ENCODE results near the gene LPP. TPM values are rescaled to one million over a fixed set of nuclear protein-coding genes. Genes with fewer than 3 reads are reported as not detected.

The LPP gene
- total RNA-seq, 1 donor from 2014 or later: 23.1 TPM

DNA sequence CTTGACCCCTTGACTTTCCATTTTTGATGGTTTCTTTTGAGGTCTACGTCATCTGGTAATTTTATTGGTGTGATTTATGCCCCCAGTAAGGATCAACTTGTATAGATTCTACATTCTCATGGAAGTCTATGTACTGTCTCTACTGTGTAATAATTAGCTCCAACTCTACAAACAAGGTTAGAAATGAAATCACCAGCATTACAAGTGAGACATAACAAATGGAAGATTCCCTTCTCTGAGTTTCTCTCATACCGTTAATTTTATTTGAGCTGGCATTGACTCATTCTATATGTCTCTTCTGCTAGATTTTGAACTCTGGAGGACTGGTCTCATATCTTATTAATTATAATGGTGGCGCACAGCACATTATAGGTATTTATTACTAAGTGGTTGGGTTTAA, 138.9 kb downstream of the LPP start:
- Mint-ChIP-seq H3K9me3 (ENCODE audit: unreplicated experiment) (no peaks in the 10 kb centered on the region), H3K27ac (ENCODE audit: unreplicated experiment) (no peak overlapping the region), H3K27me3 (ENCODE audit: unreplicated experiment) (no peaks in the 10 kb centered on the region), H3K4me1 (ENCODE audit: low read depth, unreplicated experiment) (peaks cover 13% of the 10 kb centered on the region), H3K4me3 (ENCODE audit: unreplicated experiment) (no peak overlapping the region), H3K36me3 (ENCODE audit: unreplicated experiment) (no peaks in the 10 kb centered on the region)
- TF ChIP-seq, protein P1, sequence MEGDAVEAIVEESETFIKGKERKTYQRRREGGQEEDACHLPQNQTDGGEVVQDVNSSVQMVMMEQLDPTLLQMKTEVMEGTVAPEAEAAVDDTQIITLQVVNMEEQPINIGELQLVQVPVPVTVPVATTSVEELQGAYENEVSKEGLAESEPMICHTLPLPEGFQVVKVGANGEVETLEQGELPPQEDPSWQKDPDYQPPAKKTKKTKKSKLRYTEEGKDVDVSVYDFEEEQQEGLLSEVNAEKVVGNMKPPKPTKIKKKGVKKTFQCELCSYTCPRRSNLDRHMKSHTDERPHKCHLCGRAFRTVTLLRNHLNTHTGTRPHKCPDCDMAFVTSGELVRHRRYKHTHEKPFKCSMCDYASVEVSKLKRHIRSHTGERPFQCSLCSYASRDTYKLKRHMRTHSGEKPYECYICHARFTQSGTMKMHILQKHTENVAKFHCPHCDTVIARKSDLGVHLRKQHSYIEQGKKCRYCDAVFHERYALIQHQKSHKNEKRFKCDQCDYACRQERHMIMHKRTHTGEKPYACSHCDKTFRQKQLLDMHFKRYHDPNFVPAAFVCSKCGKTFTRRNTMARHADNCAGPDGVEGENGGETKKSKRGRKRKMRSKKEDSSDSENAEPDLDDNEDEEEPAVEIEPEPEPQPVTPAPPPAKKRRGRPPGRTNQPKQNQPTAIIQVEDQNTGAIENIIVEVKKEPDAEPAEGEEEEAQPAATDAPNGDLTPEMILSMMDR (IDR thresholded peaks at IDR 0.05; ENCODE audit: partially characterized antibody, unreplicated experiment): no peak
- DNase-seq: no peak

DNA sequence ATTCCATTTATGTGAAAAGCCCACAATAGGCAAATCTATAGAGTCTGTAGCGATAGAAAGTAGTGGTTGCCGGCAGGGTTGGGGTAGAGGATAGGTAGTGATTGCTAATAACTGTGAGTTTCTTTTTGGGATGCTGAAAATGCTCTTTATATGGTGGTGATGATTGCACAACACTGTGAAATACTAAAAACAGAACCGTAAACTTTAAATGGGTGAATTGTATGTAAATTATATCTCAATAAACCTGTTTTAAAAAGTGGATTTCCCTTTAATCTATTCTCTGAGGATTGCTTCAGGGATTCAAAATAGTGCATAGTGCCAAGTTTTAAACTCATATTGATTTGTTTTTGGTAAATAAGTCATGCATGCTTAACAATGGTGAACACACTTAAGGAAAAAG, 140.2 kb downstream of the LPP start:
- Mint-ChIP-seq H3K4me1 (ENCODE audit: low read depth, unreplicated experiment) (peaks cover 6% of the 10 kb centered on the region), H3K9me3 (ENCODE audit: unreplicated experiment) (no peaks in the 10 kb centered on the region), H3K4me3 (ENCODE audit: unreplicated experiment) (no peak overlapping the region), H3K27ac (ENCODE audit: unreplicated experiment) (no peak overlapping the region), H3K36me3 (ENCODE audit: unreplicated experiment) (no peaks in the 10 kb centered on the region), H3K27me3 (ENCODE audit: unreplicated experiment) (no peaks in the 10 kb centered on the region)
- TF ChIP-seq, protein P1 (IDR thresholded peaks at IDR 0.05; ENCODE audit: partially characterized antibody, unreplicated experiment): no peak
- DNase-seq: no peak

DNA sequence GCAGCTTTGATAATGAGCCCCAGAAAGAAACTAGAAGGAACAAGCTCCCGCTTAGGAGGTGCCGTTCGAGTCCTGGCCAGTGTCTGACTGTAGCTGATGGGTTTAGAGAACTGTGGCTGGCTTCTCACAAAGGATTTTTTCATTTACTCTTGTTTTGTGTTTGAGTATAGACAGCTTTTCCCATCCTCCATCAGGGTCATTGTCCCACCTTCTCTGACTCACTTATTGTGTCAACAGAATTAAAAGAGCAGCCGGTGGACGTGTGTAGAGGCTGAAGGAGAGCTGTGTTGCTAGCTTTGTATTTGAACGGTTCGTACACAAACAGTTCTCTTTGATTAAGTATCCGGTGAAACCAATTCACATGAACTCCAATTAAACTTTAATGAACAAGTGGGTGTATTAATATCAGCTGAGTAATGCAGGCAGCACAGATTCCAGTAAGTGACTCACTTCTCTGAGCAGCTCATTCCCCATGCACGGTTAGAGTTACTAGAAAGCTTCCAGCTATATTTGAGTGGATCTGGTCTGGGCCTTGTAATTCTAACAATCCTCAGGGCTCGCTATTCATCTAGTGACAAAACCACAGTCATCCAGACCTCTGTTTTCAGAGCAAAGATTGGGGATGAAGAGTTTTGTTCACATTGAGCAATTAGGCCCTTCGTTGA, 141.0 kb downstream of the LPP start:
- DNase-seq: no peak
- TF ChIP-seq, protein P1 (IDR thresholded peaks at IDR 0.05; ENCODE audit: partially characterized antibody, unreplicated experiment): no peak
- Mint-ChIP-seq H3K27me3 (ENCODE audit: unreplicated experiment) (no peaks in the 10 kb centered on the region), H3K4me1 (ENCODE audit: low read depth, unreplicated experiment) (peaks cover 10% of the 10 kb centered on the region), H3K4me3 (ENCODE audit: unreplicated experiment) (no peak overlapping the region), H3K27ac (ENCODE audit: unreplicated experiment) (no peak overlapping the region), H3K36me3 (ENCODE audit: unreplicated experiment) (no peaks in the 10 kb centered on the region), H3K9me3 (ENCODE audit: unreplicated experiment) (no peaks in the 10 kb centered on the region)

DNA sequence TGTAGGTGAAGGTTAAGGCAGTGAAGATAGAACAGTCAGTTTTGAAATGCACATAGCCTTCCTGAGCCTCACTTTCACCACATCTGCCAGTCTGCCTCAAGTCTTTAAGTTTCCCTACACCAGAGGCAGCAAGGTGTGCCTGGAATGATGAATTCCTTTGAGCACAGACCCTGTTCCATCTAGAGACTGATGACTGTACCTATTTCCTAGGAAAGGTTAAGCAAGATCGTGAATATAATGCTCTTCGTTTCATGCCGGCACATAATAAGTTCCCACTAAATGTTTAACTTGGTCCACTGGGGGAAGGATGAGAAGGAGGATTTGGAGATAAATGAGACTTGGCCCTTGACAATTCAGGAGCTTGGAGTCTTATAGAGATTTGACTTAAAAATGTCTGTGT, 141.9 kb downstream of the LPP start:
- Mint-ChIP-seq H3K27me3 (ENCODE audit: unreplicated experiment) (peaks cover under 1% of the 10 kb centered on the region), H3K27ac (ENCODE audit: unreplicated experiment) (no peak overlapping the region), H3K9me3 (ENCODE audit: unreplicated experiment) (peaks cover 2% of the 10 kb centered on the region), H3K4me3 (ENCODE audit: unreplicated experiment) (no peak overlapping the region), H3K36me3 (ENCODE audit: unreplicated experiment) (no peaks in the 10 kb centered on the region), H3K4me1 (ENCODE audit: low read depth, unreplicated experiment) (peaks cover 13% of the 10 kb centered on the region)
- no peak for DNase-seq
- TF ChIP-seq, protein P1 (IDR thresholded peaks at IDR 0.05; ENCODE audit: partially characterized antibody, unreplicated experiment): no peak

DNA sequence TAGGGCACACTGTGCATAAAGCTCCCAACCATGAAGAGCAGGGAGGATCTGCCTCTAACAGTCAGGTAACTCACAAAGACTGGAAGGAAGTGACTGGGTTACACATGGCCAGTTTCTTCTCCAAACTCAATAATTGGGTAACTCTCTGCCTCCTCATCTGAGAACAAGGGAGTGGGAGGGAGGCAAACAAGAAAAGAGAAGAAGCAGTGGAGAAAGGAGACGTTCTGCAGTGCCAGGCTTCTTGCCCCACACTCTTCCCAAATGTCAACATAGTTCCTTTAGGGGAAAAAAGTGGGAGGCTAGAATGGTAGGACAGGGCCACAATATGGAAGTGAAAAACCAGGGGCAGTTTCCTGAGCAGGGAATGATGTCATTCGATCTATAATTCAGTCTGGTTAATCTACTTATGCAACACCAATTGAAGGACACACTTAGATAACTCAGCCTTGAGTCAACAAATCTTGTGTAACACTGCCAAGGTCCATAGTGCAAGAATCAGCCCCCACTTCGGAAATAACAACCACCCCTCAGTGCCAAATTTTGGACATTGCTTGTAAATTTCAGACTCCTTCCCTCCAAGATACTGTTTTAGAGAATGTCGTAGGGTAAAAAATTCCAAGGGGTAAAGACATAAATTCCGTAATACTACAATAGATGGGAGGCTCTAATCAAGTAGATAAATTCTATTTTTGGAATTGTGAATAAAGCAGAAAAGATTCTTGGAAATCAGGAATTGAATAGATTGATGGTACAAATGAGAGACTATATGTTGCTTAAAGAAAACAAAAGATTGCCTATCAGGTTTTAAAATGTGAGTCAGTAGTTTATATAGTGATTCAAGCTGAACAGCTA, 143.0 kb downstream of the LPP start:
- no peak overlapping the region for H3K27ac Mint-ChIP-seq (ENCODE audit: unreplicated experiment)
- H3K27me3 Mint-ChIP-seq (ENCODE audit: unreplicated experiment): peaks cover 1% of the 10 kb centered on the region
- H3K4me1 Mint-ChIP-seq (ENCODE audit: low read depth, unreplicated experiment): peaks cover 17% of the 10 kb centered on the region
- no peak for DNase-seq
- H3K4me3 Mint-ChIP-seq (ENCODE audit: unreplicated experiment): no peak overlapping the region
- H3K9me3 Mint-ChIP-seq (ENCODE audit: unreplicated experiment): peaks cover 2% of the 10 kb centered on the region
- H3K36me3 Mint-ChIP-seq (ENCODE audit: unreplicated experiment): no peaks in the 10 kb centered on the region
- TF ChIP-seq, protein P1 (IDR thresholded peaks at IDR 0.05; ENCODE audit: partially characterized antibody, unreplicated experiment): no peak

Data from glutamatergic neuron (in vitro differentiated cells).